Measurements from ENCODE around the gene SORBS1.

Gene SORBS1

DNA sequence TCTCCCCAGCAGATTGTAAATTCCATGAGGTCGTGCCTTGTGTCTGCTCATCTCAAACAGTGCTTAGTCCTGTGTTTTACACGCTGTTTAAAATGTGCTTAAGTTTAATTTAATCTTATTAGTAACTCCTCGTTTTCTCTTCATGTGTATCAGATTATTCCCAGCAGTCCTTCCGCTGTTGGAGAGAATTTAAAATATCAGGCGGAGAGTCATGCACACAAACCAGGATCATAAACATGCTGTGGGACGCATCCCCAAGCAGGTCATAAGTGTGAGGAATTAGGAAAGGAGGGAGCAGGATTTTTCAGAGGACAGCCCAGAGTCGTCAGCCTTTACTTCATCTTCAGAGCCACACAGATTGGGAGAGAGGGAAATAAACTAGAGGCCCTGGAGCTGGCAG, 4.2 kb upstream of the SORBS1 start:
- no peak for DNase-seq

DNA sequence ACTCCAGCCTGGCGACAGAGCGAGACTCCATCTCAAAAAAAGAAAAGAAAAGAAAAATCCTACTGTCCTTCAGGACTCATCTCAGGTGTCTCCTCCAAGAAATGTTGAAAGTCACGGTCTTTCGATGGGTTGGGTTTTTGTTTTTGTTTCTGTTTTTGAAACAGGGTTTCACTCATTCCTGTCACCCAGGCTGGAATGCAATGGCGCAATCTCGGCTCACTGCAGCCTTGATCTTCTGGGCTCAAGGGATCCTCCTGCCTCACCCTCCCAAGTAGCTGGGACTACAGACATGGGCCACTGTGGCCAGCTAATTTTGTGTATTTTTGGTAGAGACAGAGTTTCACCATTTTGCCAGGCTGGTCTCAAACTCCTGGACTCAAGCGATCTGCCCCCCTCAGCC, 3.1 kb upstream of the SORBS1 start:
- DNase-seq, result no peak

GRCh38 chr10:95562341-95562965, 1.3 kb upstream of the SORBS1 start:
- DNase-seq, result no peak

GRCh38 chr10:95561864-95562177, 650 bp upstream of the SORBS1 start:
- DNase-seq, result no peak

- peak; percentile 32 for DNase-seq
Measured at GRCh38 chr10:95560278-95561176, 644 bp downstream of the SORBS1 start.

GRCh38 chr10:95559896-95560277, 1.3 kb downstream of the SORBS1 start:
- no peak for DNase-seq

DNA sequence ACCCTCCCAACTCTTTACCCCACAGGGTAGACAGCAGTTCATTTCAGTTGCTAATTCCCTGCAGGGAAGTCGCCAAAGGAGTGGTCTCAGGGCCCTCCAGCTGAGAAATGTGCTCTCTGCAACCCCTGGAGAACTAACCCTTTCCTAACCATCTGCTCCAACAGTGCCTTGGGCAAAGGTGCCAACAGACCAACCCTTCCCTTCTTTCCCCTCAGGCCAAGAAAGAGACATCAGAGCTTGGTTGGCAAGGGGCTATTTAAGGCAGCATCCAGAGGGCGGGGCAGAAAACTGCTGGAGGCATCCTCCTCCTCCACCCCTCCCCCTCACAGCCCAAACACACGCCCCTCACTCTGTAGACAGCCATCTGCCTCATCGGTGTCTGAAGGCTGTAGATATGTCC, 1.7 kb downstream of the SORBS1 start:
- DNase-seq, result no peak

DNA sequence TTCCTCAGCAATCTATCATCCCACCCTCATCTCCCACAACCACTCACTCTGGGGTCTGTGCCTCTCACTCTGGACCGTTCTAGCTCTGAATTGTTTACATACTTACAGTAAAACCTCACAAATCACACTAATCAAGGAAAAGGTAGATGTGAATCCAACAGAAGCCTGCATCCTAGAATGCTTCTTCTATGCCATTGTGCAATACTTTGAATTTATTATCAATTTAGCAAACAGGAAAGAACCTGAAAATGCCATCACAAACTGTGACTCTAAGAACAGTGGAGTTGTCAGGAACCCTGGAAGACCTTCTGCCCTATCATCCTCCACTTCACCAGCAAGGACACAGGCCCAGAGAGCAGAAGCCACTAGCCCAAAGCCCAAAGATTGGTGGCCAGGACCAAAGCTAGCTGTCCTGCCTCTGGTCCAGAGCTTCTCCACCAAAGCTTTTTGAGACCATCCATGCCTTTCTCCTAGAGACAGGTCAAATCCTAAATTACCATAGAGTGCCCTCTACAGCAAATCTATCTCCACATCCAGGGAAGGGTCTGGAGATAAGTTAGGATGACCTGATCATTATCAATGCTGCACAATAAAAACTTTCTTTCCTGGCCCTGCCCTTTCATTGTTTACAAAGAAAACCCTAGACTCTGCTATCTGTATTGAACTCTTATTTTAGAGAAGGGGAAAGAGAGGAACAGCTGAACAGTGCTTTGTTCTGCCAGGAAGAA, 2.4 kb downstream of the SORBS1 start:
- DNase-seq, result no peak

GRCh38 chr10:95556994-95557767, 4.0 kb downstream of the SORBS1 start:
- DNase-seq, result no peak

DNA sequence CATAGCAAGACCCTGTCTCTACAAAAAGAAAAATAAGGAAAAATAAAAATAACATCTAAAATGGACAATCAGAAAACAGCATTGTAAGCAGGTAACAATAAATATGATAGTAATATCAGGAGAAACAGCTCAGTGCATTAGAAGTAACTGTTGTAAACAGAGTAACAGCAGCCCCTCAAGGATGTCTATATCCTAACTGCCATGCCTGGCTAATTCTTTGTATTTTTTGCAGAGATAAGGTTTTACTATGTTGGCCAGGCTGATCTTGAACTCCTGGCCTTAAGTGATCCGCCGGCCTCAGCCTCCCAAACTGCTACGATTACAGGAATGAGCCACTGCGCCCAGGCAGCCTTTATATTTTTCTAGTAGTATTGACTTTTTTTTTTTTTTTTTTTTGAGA, 7.5 kb downstream of the SORBS1 start:
- DNase-seq, result no peak

DNA sequence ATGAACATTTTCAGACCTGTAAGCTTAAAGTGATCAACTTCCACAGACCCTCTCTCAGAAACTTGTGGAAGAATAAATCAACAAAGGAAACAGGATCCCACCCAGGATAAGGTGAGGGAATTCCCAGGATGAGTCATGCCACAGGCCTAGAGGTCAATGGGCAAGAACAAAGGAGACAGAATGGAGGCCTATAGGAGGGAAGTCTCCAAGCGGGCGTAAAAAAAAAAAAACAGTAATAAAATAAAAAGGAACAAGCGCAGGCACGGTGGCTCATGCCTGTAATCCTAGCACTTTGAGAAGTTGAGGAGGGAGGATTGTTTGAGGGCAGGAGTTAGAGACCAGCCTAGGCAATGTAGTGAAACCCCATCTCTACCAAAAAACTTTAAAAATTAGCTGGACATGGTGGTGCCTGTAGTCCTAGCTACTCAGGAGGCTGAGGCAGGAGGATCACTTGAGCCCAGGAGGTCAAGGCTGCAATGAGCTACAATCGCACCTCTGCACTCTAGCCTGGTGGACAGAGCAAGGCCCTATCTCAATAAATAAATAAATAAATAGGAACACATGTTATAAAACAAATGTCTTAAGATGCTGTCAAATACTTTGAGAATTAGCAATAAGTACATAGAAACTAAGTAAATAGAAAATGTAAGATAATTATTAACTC, 8.4 kb downstream of the SORBS1 start:
- DNase-seq, result no peak

DNA sequence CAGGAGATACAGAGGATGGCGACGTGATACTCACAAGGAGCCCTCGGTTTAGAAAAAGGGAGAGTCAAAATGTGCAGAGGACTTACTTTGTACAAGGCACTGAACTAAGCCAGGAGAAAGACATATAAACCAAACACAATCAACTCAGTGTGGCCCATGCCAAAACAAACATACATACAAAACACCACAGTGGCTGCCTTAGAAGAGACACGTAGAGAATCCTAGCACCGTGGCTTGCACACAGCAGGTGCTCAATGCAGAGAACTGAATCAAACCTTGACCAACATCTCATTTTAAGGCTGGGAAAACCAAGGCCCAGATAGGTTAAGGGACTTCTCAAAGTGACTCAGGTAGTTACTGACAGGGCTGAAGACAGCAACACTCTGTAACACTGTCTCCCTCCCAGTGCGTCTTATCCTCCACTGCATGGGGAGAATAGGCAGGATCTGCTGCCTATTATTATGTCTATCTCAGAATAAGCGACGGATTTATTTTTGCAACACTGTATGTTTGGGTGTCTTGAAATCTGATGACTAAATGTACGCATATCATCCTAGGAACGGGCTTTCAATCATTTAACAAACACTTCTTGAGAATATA, 11.0 kb downstream of the SORBS1 start:
- no peak for DNase-seq

GRCh38 chr10:95547791-95548435, 13.3 kb downstream of the SORBS1 start:
- DNase-seq, result no peak

GRCh38 chr10:95547197-95547596, 14.0 kb downstream of the SORBS1 start:
- DNase-seq, result no peak

DNA sequence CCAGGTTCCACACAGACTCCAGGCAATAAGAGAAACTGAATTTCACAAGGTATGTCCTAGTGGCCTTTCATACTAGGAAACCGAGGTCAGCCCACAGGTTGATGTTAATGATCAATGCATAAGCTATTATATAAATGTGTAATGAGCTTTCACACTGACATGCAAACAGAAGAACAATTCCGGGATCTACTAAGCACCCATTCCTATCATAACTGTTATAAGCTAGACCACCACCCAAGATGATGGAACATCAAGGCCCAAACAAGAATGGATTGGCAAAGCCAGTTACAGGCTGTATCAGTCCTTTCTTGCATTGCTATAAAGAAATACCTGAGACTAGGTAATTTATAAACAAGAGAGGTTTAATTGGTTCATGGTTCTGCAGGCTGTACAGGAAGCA, 15.2 kb downstream of the SORBS1 start:
- no peak for DNase-seq

GRCh38 chr10:95544783-95545500, 16.2 kb downstream of the SORBS1 start:
- DNase-seq, result no peak

DNA sequence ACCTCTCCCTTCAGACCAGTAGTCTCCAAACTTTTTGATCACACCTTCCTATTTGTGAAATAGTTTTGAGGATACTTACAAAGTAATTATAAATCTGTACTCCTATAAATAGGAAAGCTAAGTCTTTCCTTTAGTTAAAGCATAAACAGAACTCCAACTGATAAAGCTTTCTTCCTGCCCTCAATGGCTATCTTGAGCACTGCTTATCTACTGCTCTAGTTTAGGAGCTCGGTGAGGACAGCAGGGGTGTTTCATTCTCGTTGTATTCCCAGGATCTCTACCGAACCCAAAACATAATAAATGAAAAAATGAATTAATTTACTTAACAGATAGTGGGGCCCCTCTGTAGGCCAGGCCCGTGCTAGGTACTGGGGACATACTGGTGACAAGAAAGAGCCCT, 17.7 kb downstream of the SORBS1 start:
- DNase-seq, result no peak

DNA sequence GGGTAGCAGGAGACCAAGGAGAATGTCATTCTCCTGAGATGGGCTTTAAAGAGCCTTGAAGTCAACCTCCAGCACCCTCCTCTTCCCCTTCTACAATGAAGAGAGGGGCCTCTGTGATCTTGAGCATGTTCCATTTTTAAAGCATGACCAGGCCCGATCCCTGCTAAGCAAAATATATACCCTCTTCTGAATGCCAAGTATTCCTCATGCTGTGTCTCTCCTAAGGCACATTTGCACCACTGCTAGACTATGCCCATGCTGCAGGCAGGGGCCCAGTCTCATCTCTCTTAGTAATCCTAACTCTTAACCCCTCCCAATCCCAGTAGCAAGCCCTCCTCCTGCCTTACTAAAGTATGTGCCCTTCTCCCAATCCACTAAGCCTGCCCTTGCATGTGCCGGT, 18.4 kb downstream of the SORBS1 start:
- DNase-seq, result no peak

GRCh38 chr10:95542330-95542729, 18.8 kb downstream of the SORBS1 start:
- DNase-seq, result no peak

GRCh38 chr10:95540514-95541052, 20.6 kb downstream of the SORBS1 start:
- DNase-seq, result no peak

Measured in fibroblast of skin of back (primary cell).